NCI-H510A treated with DMSO at 0.1 percent for 48 hours (cell line): Measurements from ENCODE around the gene FLNA.
"Not testable (repeated sequence)": the region's sequence is repeated elsewhere in the genome, so short reads cannot be mapped to it uniquely, and the experiment has no call there.

ENCODE experiments used
- DNase-seq: peaks from one replicate; lab custom pipeline; 2025; lab: John Stamatoyannopoulos, UW

The FLNA gene

GRCh38 chrX:154374313-154375155 is at the start of gene FLNA:
FLNA (minus strand) TSS chrX:154374634; CDS start chrX:154371245, 3,389 bp downstream.
- peak; percentile 33 for DNase-seq

GRCh38 chrX:154420402-154420756 is 45.9 kb upstream of the FLNA start:
- no peak for DNase-seq

DNA sequence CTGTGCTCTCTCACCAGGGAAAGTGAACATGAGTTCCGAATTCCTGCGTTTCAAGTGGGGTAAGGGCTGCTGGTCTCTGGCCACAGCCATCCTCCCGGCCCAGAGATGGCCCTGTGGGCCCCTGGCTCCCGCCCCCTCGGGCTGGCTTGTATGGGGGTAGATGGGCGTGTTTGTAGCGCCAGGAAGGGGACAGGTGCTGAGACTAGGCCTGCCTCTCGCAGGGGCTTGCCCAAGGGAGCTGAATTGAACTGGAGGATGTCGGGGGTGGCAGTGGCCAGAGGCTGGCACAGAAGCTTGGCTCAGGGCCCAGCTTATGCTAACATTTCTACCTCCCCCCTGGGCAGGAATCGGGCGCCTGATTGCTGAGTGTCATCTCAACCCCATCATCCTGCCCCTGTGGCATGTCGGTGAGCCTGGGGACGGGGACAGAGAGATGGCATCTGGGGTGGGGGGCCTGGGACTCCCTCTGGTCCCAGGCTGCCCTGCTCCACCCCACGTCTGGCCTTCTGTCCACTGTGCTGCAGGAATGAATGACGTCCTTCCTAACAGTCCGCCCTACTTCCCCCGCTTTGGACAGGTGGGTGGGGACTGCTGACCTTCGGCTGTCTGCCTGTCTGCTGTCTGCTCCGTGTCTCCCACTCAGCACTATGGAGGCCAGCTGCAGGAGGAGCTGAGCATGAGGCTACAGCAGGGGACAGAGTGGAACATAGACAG is 45.4 kb upstream of the FLNA start:
- DNase-seq = no peak

DNA sequence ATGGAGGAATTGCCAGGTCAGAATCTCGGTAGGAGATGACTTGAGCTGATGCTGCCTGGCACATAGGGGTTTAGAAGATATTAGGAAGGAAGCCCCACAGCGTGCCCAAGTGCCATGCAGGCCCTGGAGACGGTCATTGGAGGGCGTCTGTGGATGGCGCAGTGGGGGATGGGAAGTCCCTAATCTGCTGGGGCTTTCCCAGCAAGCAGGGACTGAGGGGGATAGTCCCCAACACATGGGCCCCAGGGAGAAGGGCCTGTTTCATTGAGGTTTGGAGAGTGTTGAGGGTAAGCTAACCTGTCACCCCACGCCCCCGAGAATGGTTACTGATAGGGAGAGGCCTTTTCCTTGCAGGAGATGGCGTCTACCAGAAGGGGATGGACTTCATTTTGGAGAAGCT is 44.8 kb upstream of the FLNA start:
- no peak for DNase-seq

GRCh38 chrX:154417157-154417556 is 42.7 kb upstream of the FLNA start:
- DNase-seq = no peak

- no peak for DNase-seq
Observed at GRCh38 chrX:154413142-154413541, 38.7 kb upstream of the FLNA start.

DNA sequence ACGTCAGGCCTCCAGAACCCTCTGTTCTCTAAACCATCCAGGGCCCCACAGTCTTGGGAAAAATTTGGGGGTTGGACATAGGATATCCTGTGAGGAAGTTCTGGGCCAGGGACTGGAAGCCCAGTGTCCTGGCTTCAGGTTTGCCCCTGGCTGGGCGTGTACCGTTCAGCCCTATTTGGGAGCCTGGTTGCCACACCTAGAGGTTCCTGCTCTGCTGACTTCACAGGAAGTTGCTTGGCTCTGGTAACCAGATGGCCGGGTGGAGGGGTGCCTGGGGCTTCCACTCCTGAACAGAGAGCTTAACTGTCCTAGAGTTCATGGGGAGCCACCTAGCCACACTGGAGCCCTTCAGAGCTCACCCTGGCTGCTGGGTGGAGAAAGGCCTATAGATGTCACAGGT is 38.0 kb upstream of the FLNA start:
- DNase-seq = no peak

DNA sequence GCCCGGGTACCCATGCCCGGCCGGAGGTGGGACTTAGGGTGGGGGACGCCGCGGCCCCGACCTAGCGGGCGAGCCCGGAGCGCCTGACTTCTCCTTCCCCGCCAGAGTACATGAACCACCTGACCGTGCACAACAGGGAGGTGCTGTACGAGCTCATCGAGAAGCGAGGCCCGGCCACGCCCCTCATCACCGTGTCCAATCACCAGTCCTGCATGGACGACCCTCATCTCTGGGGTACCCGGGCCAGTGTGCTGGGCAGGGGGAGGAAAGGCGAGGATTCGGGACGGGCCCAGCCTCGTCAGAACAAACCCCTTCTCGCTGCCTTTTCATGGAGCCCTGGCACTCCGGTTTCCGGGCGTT is 37.5 kb upstream of the FLNA start:
- DNase-seq = peak; percentile 35

DNA sequence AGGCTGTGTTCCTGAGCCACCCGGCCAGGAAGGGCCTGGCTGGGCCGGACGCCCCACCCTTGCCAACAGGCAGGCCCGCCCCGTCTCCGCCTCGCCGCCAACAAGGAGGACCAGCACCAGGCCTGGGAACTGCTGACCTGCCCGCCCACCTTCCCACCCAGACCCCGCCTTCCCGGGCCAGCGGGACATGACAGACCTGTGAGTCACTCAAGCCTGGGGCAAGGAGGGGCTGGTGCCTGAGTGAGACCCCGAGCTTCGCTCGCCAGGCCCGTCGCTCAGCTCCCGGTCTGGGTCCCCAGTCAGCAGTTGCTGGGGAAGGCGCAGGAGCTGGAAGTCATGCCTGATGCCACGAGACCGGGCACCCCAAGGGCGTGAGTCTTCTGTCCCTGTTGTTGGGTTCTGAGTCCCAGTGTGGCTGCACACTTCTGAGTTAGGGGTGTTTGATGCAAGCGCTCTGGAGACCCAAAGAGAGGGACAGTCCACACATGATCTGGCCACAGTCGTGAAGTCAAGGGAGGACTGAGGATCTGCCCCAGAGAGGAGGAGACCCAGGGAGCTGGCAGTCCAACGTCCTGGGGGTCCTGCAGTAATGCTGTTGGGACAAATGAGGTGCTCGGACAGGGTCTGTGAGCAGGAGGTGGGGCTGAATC is 34.9 kb upstream of the FLNA start, which contains the start of gene DNASE1L1:
Gene DNASE1L1, minus strand, starts transcription at position 33 of the 650 bp plus-strand sequence. CDS start 3,686 bp downstream, outside the sequence.
- no peak for DNase-seq

- no peak for DNase-seq
Observed at GRCh38 chrX:154408659-154409221, 34.3 kb upstream of the FLNA start.

GRCh38 chrX:154404625-154405192 is 30.3 kb upstream of the FLNA start:
- DNase-seq = no peak

GRCh38 chrX:154403858-154404257 is 29.4 kb upstream of the FLNA start:
- no peak for DNase-seq

DNA sequence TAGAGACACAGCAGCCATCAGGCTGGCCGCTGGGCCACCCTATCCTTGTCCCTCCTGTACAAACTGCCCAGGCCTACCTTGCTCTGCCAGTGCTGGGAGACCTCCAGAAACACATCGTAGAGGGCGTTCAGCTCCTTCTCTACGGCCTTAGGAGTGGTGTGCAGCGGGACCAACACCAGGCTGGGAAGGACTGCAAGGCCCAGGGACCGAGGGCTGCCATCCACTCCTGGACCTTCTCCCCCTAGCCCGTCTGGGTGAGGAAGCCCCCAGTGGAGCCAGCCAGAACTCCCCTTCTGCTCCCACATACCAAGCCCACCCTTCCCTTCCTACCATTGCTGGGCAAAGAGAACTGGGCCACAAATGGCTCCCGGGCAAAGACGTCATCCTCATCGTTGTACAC is 28.8 kb upstream of the FLNA start:
- DNase-seq = no peak

DNA sequence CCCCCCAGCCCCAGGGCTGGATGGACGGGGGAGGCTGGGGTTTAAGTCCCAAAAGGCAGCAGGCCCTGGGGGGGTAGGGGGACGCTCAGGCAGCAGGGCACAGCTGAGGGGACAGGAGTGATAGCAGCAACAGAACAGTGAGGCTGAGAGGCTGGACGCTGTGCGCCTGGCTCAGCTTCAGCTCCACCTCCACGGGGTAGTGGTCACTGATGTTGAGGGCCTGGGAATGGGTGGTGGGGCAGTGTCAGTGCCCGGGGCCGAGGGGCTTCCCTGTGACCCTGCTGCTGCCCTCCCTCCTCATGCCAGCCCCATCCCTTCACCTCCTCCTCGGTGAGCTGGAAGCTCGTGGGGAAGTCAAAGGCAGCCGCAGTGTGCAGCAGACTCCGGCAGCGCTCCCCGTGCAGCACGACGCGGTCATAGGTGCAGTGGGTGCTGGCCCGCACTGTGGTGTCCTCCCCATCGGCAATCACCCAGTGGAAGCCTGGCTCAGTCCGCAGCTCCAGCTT is 28.2 kb upstream of the FLNA start:
- no peak for DNase-seq

GRCh38 chrX:154401918-154402621 is 27.6 kb upstream of the FLNA start:
- no peak for DNase-seq

GRCh38 chrX:154401045-154401799 is 26.8 kb upstream of the FLNA start:
- DNase-seq = no peak

GRCh38 chrX:154400369-154400817 is 26.0 kb upstream of the FLNA start:
- DNase-seq = not testable (repeated sequence)

- DNase-seq = no peak
Observed at GRCh38 chrX:154399527-154400368, 25.3 kb upstream of the FLNA start.
